Esophagus muscularis mucosa (tissue), 3 donors: ENCODE data around the gene ICAM1.

ENCODE experiments used
- EP300 ChIP-seq: sonication (generic); formaldehyde crosslinking; IDR thresholded peaks from one replicate; pipeline ENCODE4 v1.6.1; 2017; ENCODE audit warnings: antibody characterized with exemption
- TF ChIP-seq, protein P1 (sequence below), 3 experiments: fragments of 200-600 bp in 2 of 3; fragments of 450-650 bp in 1 of 3; sonication (generic) in 2 of 3; IDR thresholded peaks; one replicate each; pipeline ENCODE4 v1.5.1; 2017 to 2019; ENCODE audit warnings: antibody characterized with exemption in 3 of 3, mild to moderate bottlenecking in 2 of 3, moderate library complexity in 1 of 3

DNA sequence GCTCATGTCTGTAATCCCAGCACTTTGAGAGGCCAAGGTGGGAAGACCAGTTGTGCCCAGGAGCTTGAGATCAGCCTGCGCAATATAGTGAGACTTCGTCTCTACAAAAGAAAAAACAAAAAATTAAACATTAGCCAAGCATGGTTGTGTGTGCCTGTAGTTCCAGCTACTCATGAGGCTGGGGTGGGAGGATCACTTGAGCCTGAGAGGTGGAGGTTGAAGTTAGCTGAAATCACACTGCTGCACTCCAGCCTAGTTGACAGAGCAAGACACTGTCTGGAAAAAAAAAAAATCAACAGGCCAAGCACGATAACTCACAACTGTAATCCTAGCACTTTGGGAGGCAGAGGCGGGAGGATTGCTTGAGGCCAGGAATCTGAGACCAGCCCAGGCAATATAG is 35.9 kb upstream of the ICAM1 start:
- TF ChIP-seq, protein P1, sequence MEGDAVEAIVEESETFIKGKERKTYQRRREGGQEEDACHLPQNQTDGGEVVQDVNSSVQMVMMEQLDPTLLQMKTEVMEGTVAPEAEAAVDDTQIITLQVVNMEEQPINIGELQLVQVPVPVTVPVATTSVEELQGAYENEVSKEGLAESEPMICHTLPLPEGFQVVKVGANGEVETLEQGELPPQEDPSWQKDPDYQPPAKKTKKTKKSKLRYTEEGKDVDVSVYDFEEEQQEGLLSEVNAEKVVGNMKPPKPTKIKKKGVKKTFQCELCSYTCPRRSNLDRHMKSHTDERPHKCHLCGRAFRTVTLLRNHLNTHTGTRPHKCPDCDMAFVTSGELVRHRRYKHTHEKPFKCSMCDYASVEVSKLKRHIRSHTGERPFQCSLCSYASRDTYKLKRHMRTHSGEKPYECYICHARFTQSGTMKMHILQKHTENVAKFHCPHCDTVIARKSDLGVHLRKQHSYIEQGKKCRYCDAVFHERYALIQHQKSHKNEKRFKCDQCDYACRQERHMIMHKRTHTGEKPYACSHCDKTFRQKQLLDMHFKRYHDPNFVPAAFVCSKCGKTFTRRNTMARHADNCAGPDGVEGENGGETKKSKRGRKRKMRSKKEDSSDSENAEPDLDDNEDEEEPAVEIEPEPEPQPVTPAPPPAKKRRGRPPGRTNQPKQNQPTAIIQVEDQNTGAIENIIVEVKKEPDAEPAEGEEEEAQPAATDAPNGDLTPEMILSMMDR (IDR thresholded peaks at IDR 0.05), result no peak
- TF ChIP-seq EP300, result no peak
